ENCODE data around the gene JUN. TPM values are rescaled to one million over a fixed set of nuclear protein-coding genes. Genes with fewer than 3 reads are reported as not detected.

Gene JUN
- total RNA-seq, 1 donor from 2014 or later, result 77.1 TPM

GRCh38 chr1:58765441-58765840 is 18.4 kb downstream of the JUN start:
- intact Hi-C loops (cut with micrococcal nuclease), result no loop called here

- intact Hi-C loops (cut with micrococcal nuclease), result no loop called here
Measured at GRCh38 chr1:58765006-58765405, 18.8 kb downstream of the JUN start.

- intact Hi-C loops (cut with micrococcal nuclease), result no loop called here
Measured at GRCh38 chr1:58764294-58764978, 19.4 kb downstream of the JUN start.

GRCh38 chr1:58763214-58763613 is 20.6 kb downstream of the JUN start:
- intact Hi-C loops (cut with micrococcal nuclease), result no loop called here

GRCh38 chr1:58762806-58763205 is 21.0 kb downstream of the JUN start:
- intact Hi-C loops (cut with micrococcal nuclease), result no loop called here

GRCh38 chr1:58755468-58755872 is 28.4 kb downstream of the JUN start:
- intact Hi-C loops (cut with micrococcal nuclease), result loop anchor here (1.0 to 5.0 kb wide), 5 partner anchors 29 to 817 kb away; partner anchors contain the start of genes JUN and MYSM1

GRCh38 chr1:58754683-58755467 is 29.0 kb downstream of the JUN start:
- intact Hi-C loops (cut with micrococcal nuclease), result loop anchor here (1.0 to 5.0 kb wide), 5 partner anchors 29 to 817 kb away; partner anchors contain the start of genes JUN and MYSM1

- intact Hi-C loops (cut with micrococcal nuclease), result no loop called here
Measured at GRCh38 chr1:58754073-58754613, 29.7 kb downstream of the JUN start.

GRCh38 chr1:58753431-58753866 is 30.4 kb downstream of the JUN start:
- intact Hi-C loops (cut with micrococcal nuclease), result no loop called here

- intact Hi-C loops (cut with micrococcal nuclease), result no loop called here
Measured at GRCh38 chr1:58749646-58750045, 34.2 kb downstream of the JUN start.

GRCh38 chr1:58748666-58749065 is 35.2 kb downstream of the JUN start:
- intact Hi-C loops (cut with micrococcal nuclease), result no loop called here

- intact Hi-C loops (cut with micrococcal nuclease), result no loop called here
Measured at GRCh38 chr1:58746757-58747156, 37.1 kb downstream of the JUN start.

GRCh38 chr1:58746182-58746581 is 37.7 kb downstream of the JUN start:
- intact Hi-C loops (cut with micrococcal nuclease), result no loop called here

- intact Hi-C loops (cut with micrococcal nuclease), result no loop called here
Measured at GRCh38 chr1:58745666-58746065, 38.2 kb downstream of the JUN start.

GRCh38 chr1:58745117-58745516 is 38.7 kb downstream of the JUN start:
- intact Hi-C loops (cut with micrococcal nuclease), result no loop called here

- intact Hi-C loops (cut with micrococcal nuclease), result loop anchor here (1.0 to 5.0 kb wide), 3 partner anchors 160 to 530 kb away; no protein-coding TSS in a partner anchor
Measured at GRCh38 chr1:58741678-58742553, 41.9 kb downstream of the JUN start.

- intact Hi-C loops (cut with micrococcal nuclease), result loop anchor here (1.0 to 5.0 kb wide), 10 partner anchors 29 to 1207 kb away; no protein-coding TSS in a partner anchor
Measured at GRCh38 chr1:58739856-58740466, 43.9 kb downstream of the JUN start.

- intact Hi-C loops (cut with micrococcal nuclease), result no loop called here
Measured at GRCh38 chr1:58738876-58739275, 45.0 kb downstream of the JUN start.

GRCh38 chr1:58735586-58735985 is 48.3 kb downstream of the JUN start:
- intact Hi-C loops (cut with micrococcal nuclease), result no loop called here

- intact Hi-C loops (cut with micrococcal nuclease), result no loop called here
Measured at GRCh38 chr1:58734630-58735029, 49.2 kb downstream of the JUN start.
